Naive thymus-derived CD8-positive, alpha-beta T cell (primary cell): Measurements from ENCODE around the gene PDIA4. TPM values are rescaled to one million over a fixed set of nuclear protein-coding genes. Genes with fewer than 3 reads are reported as not detected.

Experiments used
- ATAC-seq, 2 donors: fragments of 150-1000 bp; cut with Tn5 transposase in 1 of 2; sonication (Bioruptor Pico), chemical (Tn5 transposase) in 1 of 2; 1 replicate in 1 of 2; 2 replicates in 1 of 2; pipeline ENCODE4 v1.10.0; 2021; ENCODE audit warnings: mild to moderate bottlenecking in 2 of 2, moderate library complexity in 2 of 2
- POLR2A ChIA-PET: fragments of 350-600 bp; sonication (Branson Sonifier 250); formaldehyde crosslinking; loops from one replicate; lab custom pipeline; 2021; ENCODE audit warnings: antibody characterized with exemption; lab: Charles Lee
- DNase-seq, 10 donors: peaks; one replicate each; pipeline versions ENCODE4 v3.0.0 to v3.0.0-alpha.2; 2020 to 2022
- H3K27ac Mint-ChIP-seq, 10 donors: one replicate each; pipeline ENCODE4 v1.8.0; 2020 to 2022; ENCODE audit warnings: mild to moderate bottlenecking in 10 of 10, mixed read lengths in 10 of 10, moderate library complexity in 4 of 10, inconsistent platforms in 1 of 10
- H3K27me3 Mint-ChIP-seq, 5 donors: one replicate each; pipeline ENCODE4 v1.8.0; 2021 to 2022; ENCODE audit warnings: mixed read lengths in 5 of 5
- H3K36me3 Mint-ChIP-seq, 3 donors: one replicate each; pipeline ENCODE4 v1.8.0; 2020 to 2022; ENCODE audit warnings: mixed read lengths in 3 of 3, mild to moderate bottlenecking in 2 of 3, inconsistent platforms in 1 of 3
- H3K4me1 Mint-ChIP-seq, 4 donors: one replicate each; pipeline ENCODE4 v1.8.0; 2021 to 2022; ENCODE audit warnings: mixed read lengths in 4 of 4
- H3K4me3 Mint-ChIP-seq, 10 donors: one replicate each; pipeline ENCODE4 v1.8.0; 2020 to 2022; ENCODE audit warnings: mild to moderate bottlenecking in 10 of 10, mixed read lengths in 10 of 10, moderate library complexity in 6 of 10, inconsistent platforms in 1 of 10
- H3K9me3 Mint-ChIP-seq, 9 donors: one replicate each; pipeline ENCODE4 v1.8.0; 2020 to 2022; ENCODE audit warnings: mixed read lengths in 9 of 9, mild to moderate bottlenecking in 3 of 9, inconsistent platforms in 1 of 9, moderate library complexity in 1 of 9
- polyA plus RNA-seq, 3 donors: library from polyadenylated mRNA; unstranded; fragments of 300-500 nt; fragmentation: Illumina TruSeq; gene quantifications; one replicate each; pipeline ENCODE4 v1.2.3, GENCODE V29; 2021
- total RNA-seq, 8 experiments: library from RNA in 2 of 8; stranded (reverse) in 2 of 8; gene quantifications; one replicate each; pipeline ENCODE4 v1.2.3 and lab custom pipeline; 2021 to 2026

Gene PDIA4
- total and polyA plus RNA-seq, 5 experiments from 2014 or later, result 43.2 to 94.0 (median 80.3) TPM

- ATAC-seq, result no peak
- no peaks in the 10 kb centered on the region for H3K9me3 Mint-ChIP-seq
- DNase-seq, result no peak
- H3K27ac Mint-ChIP-seq, result peak overlapping the region; percentile 85 to 95 (median 92)
- peaks cover 14 to 31% (median 29%) of the 10 kb centered on the region in 4 donors for H3K4me1 Mint-ChIP-seq
- H3K36me3 Mint-ChIP-seq, result no peaks in the 10 kb centered on the region
- POLR2A ChIA-PET, result interaction anchor here (0.8 to 1.7 kb wide), 4 partner anchors 18 to 264 kb away, joined by 5 to 9 read pairs (median 6); partner anchors contain the start of gene CUL1
- no peaks in the 10 kb centered on the region for H3K27me3 Mint-ChIP-seq
- H3K4me3 Mint-ChIP-seq, result peak overlapping the region; percentile 75 to 98 (median 93)
These were observed 65.9 kb downstream of the PDIA4 start for GRCh38 chr7:148962440-148962822.

- ATAC-seq (no peak), DNase-seq (no peak)
- Mint-ChIP-seq H3K36me3 (no peaks in the 10 kb centered on the region), H3K9me3 (no peaks in the 10 kb centered on the region), H3K4me1 (peaks cover 9 to 22% (median 19%) of the 10 kb centered on the region in 4 donors), H3K27me3 (no peaks in the 10 kb centered on the region), H3K27ac (no peak overlapping the region), H3K4me3 (no peak overlapping the region)
- POLR2A ChIA-PET, result no interaction called here
These were observed 68.6 kb downstream of the PDIA4 start for GRCh38 chr7:148959726-148960125.

- ATAC-seq (no peak), DNase-seq (no peak)
- H3K9me3 Mint-ChIP-seq, result no peaks in the 10 kb centered on the region
- no peak overlapping the region for H3K27ac Mint-ChIP-seq
- H3K36me3 Mint-ChIP-seq, result no peaks in the 10 kb centered on the region
- POLR2A ChIA-PET, result interaction anchor here (1.1 kb wide), 1 partner anchor 260 kb away, joined by 3 read pairs; no protein-coding TSS in a partner anchor
- no peak overlapping the region for H3K4me3 Mint-ChIP-seq
- peaks cover 0 to 3% (median 0%) of the 10 kb centered on the region in 5 donors for H3K27me3 Mint-ChIP-seq
- H3K4me1 Mint-ChIP-seq, result peaks cover 4 to 8% (median 7%) of the 10 kb centered on the region in 4 donors
These were observed 70.2 kb downstream of the PDIA4 start for GRCh38 chr7:148958061-148958460.

GRCh38 chr7:148954766-148955165, 73.5 kb downstream of the PDIA4 start:
- Mint-ChIP-seq H3K4me1 (peaks cover 0 to 2% (median 0%) of the 10 kb centered on the region in 4 donors), H3K27me3 (peaks cover 0 to 3% (median 0%) of the 10 kb centered on the region in 5 donors), H3K27ac (peak overlapping the region in 1 of 10 donors; percentile 81), H3K4me3 (no peak overlapping the region), H3K36me3 (no peaks in the 10 kb centered on the region), H3K9me3 (no peaks in the 10 kb centered on the region)
- DNase-seq (no peak), ATAC-seq (no peak)
- POLR2A ChIA-PET, result no interaction called here

- Mint-ChIP-seq H3K9me3 (no peaks in the 10 kb centered on the region), H3K4me1 (peaks cover 0 to 2% (median 0%) of the 10 kb centered on the region in 4 donors), H3K4me3 (no peak overlapping the region), H3K27me3 (peaks cover 0 to 3% (median 0%) of the 10 kb centered on the region in 5 donors), H3K27ac (no peak overlapping the region), H3K36me3 (no peaks in the 10 kb centered on the region)
- POLR2A ChIA-PET, result interaction anchor here (0.6 kb wide), 1 partner anchor 12 kb away, joined by 5 read pairs; no protein-coding TSS in a partner anchor
- ATAC-seq, result no peak
- no peak for DNase-seq
These were observed 74.6 kb downstream of the PDIA4 start for GRCh38 chr7:148953676-148954075.

Other genes starting within 250 kb of the PDIA4 start
- 1 to 10 TPM; 9.2 to 9.8 TPM for gene EZH2, start 144.2 kb downstream of the PDIA4 start, total RNA-seq
- gene EZH2, start 144.2 kb downstream of the PDIA4 start, polyA plus RNA-seq, result 1 to 10 TPM; 1.1 to 2.8 (median 1.3) TPM
- 10 to 100 TPM; 16.3 to 17.6 TPM for gene ZNF786, start 62.2 kb upstream of the PDIA4 start, total RNA-seq
- 10 to 100 TPM in 1 of 3 donors, 1 to 10 TPM in 2; 5.9 to 18.4 (median 8.8) TPM for gene ZNF786, start 62.2 kb upstream of the PDIA4 start, polyA plus RNA-seq
- gene ZNF425, start 97.8 kb upstream of the PDIA4 start, total RNA-seq, result 1 to 10 TPM; 2.7 to 3.8 TPM
- gene ZNF425, start 97.8 kb upstream of the PDIA4 start, polyA plus RNA-seq, result 1 to 10 TPM in 2 of 3 donors, under 1 TPM in 1; 0.65 to 1.8 (median 1.0) TPM
- gene ZNF398, start 118.9 kb upstream of the PDIA4 start, total RNA-seq, result 10 to 100 TPM; 25.7 to 29.0 TPM
- 1 to 10 TPM; 6.9 to 9.7 (median 7.6) TPM for gene ZNF398, start 118.9 kb upstream of the PDIA4 start, polyA plus RNA-seq
- 10 to 100 TPM; 19.1 to 19.5 TPM for gene ZNF282, start 167.0 kb upstream of the PDIA4 start, total RNA-seq
- gene ZNF282, start 167.0 kb upstream of the PDIA4 start, polyA plus RNA-seq, result 1 to 10 TPM in 1 of 3 donors, under 1 TPM in 2; 0.66 to 1.1 (median 0.90) TPM
- gene ZNF212, start 211.1 kb upstream of the PDIA4 start, total RNA-seq, result 10 to 100 TPM; 19.2 to 19.7 TPM
- 1 to 10 TPM; 2.9 to 8.6 (median 3.7) TPM for gene ZNF212, start 211.1 kb upstream of the PDIA4 start, polyA plus RNA-seq
- 10 to 100 TPM; 45.2 to 46.0 TPM for gene ZNF783, start 233.7 kb upstream of the PDIA4 start, total RNA-seq
- gene ZNF783, start 233.7 kb upstream of the PDIA4 start, polyA plus RNA-seq, result 1 to 10 TPM; 3.6 to 9.0 (median 6.3) TPM